Measurements from ENCODE around the gene ATP5F1B.

Gene ATP5F1B

GRCh38 chr12:56590237-56590830 is 55.5 kb downstream of the ATP5F1B start:
- peak; percentile 77 for ATAC-seq (ENCODE audit: insufficient read depth, low read depth)

GRCh38 chr12:56589783-56590182 is 56.0 kb downstream of the ATP5F1B start:
- Histone ChIP-seq H3K36me3 (ENCODE audit: insufficient read depth, low read length) (peaks cover 9% of the 10 kb centered on the region; the same call in 1 of the 2 replicates), H4K20me1 (ENCODE audit: insufficient read depth, low read length) (0 out of 2 replicates have a peak, but pooled peaks cover 3% of the 10 kb centered on the region), H2AFZ (ENCODE audit: low read depth, low read length) (no peak overlapping the region), H3K9me3 (ENCODE audit: insufficient read depth, low read length, severe bottlenecking) (no peaks in the 10 kb centered on the region), H3K4me2 (ENCODE audit: insufficient read depth, low read length) (no peak overlapping the region), H3K9ac (ENCODE audit: low read depth, low read length) (no peak overlapping the region), H3K79me2 (ENCODE audit: insufficient read depth, low read length) (no peaks in the 10 kb centered on the region), H3K4me3 (ENCODE audit: low read depth in 1 of 2, low read length in 2 of 2) (no peak overlapping the region), H3K27me3 (ENCODE audit: insufficient read depth, low read length, poor library complexity) (no peaks in the 10 kb centered on the region), H3K4me1 (ENCODE audit: insufficient read depth, low read length) (no peaks in the 10 kb centered on the region), H3K27ac (ENCODE audit: low read length) (no peak overlapping the region)
- no peak for DNase-seq
- ATAC-seq (ENCODE audit: insufficient read depth, low read depth): no peak
- TF ChIP-seq EZH2 (IDR thresholded peaks at IDR 0.05; ENCODE audit: borderline replicate concordance, low read depth, low read length, severe bottlenecking) (no peak), CTCF (IDR thresholded peaks at IDR 0.05; ENCODE audit: borderline replicate concordance, extremely low read depth, low read length, poor library complexity, severe bottlenecking) (no peak)

More at GRCh38 chr12:56590237-56590830, 55.5 kb downstream of the ATP5F1B start:
- H3K27me3 ChIP-seq (ENCODE audit: insufficient read depth, low read length, poor library complexity): no peaks in the 10 kb centered on the region
- H3K27ac ChIP-seq (ENCODE audit: low read length): no peak overlapping the region
- no peak overlapping the region for H3K4me2 ChIP-seq (ENCODE audit: insufficient read depth, low read length)
- no peaks in the 10 kb centered on the region for H3K9me3 ChIP-seq (ENCODE audit: insufficient read depth, low read length, severe bottlenecking)
- TF ChIP-seq EZH2 (IDR thresholded peaks at IDR 0.05; ENCODE audit: borderline replicate concordance, low read depth, low read length, severe bottlenecking) (no peak), CTCF (IDR thresholded peaks at IDR 0.05; ENCODE audit: borderline replicate concordance, extremely low read depth, low read length, poor library complexity, severe bottlenecking) (peak; percentile 64)
- H3K36me3 ChIP-seq (ENCODE audit: insufficient read depth, low read length): peaks cover 9% of the 10 kb centered on the region; the same call in 1 of the 2 replicates
- H4K20me1 ChIP-seq (ENCODE audit: insufficient read depth, low read length): 0 out of 2 replicates have a peak, but pooled peaks cover 3% of the 10 kb centered on the region
- no peak overlapping the region for H3K4me3 ChIP-seq (ENCODE audit: low read depth in 1 of 2, low read length in 2 of 2)
- H3K9ac ChIP-seq (ENCODE audit: low read depth, low read length): no peak overlapping the region
- no peaks in the 10 kb centered on the region for H3K4me1 ChIP-seq (ENCODE audit: insufficient read depth, low read length)
- DNase-seq: peak; percentile 43
- no peaks in the 10 kb centered on the region for H3K79me2 ChIP-seq (ENCODE audit: insufficient read depth, low read length)
- no peak overlapping the region for H2AFZ ChIP-seq (ENCODE audit: low read depth, low read length)
